ENCODE measurements around the gene C16orf96. TPM values are rescaled to one million over a fixed set of nuclear protein-coding genes. Genes with fewer than 3 reads are reported as not detected.

Gene C16orf96
- total RNA-seq, 1 donor from 2014 or later = 0.06 TPM

- DNase-seq (ENCODE audit: low spot score) = no peak
These were observed 30.4 kb upstream of the C16orf96 start for GRCh38 chr16:4525634-4526277.

GRCh38 chr16:4529085-4530060 is 26.8 kb upstream of the C16orf96 start:
- no peak for DNase-seq (ENCODE audit: low spot score)

DNA sequence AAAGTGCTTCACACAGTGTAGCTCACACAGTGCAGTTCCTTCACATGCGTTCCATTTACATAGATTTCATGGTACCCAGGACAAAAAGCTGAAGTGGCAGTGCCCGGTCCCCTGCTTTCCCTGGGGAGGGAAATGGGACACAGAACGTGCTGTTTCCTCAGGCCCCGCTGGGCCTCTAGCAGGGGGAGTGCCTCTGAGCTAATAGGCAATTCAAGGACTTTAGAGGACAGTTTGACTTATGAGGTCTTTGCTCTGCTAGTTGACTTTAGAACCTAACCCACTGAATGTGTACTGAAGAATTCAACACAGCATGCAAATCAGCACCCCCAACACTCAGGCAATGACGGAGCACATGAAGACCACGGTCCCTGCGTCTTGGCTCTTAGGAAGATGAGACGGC is 24.3 kb upstream of the C16orf96 start:
- DNase-seq (ENCODE audit: low spot score) = no peak

GRCh38 chr16:4532238-4532637 is 23.9 kb upstream of the C16orf96 start:
- no peak for DNase-seq (ENCODE audit: low spot score)

DNA sequence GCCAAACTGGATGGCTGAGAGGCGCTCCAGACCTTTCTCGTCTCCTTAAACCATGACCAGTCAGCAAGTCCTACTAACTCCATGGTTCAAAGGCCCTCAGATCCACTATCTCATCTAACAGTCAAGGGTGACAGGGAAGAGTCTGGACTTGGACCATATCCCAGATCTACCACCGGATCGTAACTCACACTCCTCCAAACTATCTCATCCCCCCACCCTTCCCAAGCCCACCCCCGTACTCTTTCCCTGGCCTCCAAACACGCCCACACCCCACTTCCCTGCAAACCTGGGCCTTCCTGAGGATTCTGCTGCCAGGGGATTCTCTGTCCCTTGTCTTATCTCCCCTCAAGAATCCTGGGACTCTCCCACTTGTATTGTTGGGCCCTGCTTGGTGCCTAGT is 22.6 kb upstream of the C16orf96 start:
- no peak for DNase-seq (ENCODE audit: low spot score)

- DNase-seq (ENCODE audit: low spot score) = no peak
These were observed 21.9 kb upstream of the C16orf96 start for GRCh38 chr16:4534151-4534790.

GRCh38 chr16:4535627-4536108 is 20.5 kb upstream of the C16orf96 start:
- no peak for DNase-seq (ENCODE audit: low spot score)

- no peak for DNase-seq (ENCODE audit: low spot score)
These were observed 19.6 kb upstream of the C16orf96 start for GRCh38 chr16:4536391-4537106.

DNA sequence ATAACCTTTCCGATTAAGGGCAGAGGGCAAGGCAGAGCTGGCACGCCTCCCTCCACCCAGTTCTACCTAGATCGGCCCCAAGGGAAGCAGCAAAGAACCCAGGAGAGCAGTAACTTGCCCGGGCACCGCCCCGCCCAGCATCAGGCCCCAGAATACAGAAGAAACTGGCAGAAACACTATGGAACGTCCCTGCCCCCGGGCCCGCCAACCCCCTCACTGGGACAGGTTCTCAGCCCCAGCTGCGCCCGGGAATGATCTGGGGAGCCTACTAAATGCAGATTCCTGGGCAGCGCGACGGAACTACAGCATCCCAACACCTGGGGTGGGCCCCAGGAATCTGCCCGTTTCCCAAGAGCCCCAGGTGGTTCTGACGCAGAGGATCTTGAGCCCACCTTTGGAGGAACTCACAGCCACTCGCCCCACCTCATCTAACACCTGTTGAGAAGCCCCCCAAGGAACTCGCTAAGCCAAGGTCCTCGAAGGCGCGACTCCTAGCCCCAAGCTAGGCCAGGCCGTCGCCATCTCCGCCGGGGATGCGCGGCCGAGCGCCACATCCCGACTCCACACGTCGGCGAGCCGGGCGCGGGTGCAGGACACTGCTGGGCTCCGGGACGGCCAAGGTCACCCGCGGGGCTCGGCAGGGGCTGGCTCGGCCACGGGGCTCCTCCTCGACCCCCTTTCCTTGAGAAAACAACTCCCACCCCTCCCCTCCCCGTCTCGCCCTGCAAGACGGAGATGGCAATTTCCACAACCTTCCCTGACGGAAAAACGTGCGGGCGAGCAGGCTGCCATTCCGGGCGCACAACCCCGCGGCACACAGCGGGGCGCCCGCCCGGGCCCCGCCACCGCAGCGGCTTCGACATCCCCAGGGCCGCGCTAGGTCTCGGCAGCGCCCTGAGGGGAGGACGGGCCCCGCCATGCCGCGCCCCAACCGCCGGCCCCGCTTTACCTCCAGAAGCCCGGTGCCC is 18.5 kb upstream of the C16orf96 start:
- no peak for DNase-seq (ENCODE audit: low spot score)

- DNase-seq (ENCODE audit: low spot score) = peak; percentile 97
These were observed 17.5 kb upstream of the C16orf96 start, which contains the start of gene CDIP1 for GRCh38 chr16:4538350-4539235. CDIP1 (minus strand) TSS chr16:4538773; CDS start chr16:4514130, 24,643 bp downstream.

DNA sequence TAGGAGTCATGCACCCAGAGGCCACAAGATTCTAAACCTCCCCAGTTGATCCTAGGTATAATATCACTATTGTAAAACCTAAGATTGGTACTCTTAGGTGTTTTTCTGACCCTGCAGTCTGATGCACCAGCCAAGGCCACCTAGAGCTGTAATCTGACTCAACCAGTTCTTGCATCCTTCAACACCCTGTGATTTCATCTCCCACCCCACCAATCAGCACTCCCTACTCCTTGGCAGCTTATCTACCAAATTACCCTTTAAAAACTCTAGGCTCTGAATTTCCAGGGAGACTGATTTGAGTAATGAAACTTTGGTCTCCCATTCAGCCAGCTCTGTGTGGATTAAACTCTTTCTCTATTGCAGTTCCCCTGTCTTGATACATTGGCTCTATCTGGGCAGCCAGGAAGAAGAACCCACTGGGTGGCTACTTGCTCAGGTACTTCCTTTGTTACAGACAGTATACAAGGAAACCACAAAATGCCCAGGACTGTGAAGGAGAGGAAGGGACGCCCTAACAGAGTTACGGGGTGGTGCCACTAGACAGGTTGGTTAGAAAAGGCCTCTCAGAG is 16.3 kb upstream of the C16orf96 start:
- no peak for DNase-seq (ENCODE audit: low spot score)

DNA sequence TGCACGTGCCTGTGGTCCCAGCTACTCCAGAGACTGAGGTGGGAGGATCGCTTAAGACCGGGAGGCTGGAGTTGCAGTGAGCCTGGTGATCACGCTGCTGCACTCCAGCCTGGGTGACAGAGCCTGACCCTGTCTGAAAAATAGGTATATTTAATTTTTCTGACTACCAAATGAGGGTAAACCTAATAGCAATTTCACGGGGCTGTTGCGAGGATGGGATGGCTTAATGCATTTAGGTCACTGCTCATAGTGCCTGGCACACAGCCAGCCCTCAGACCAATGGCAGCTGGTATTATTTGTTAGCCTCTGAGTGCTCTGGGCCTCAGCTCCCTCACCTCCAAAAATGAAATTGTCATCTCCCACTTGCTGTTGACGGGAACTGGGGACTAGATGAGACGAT is 11.7 kb upstream of the C16orf96 start:
- no peak for DNase-seq (ENCODE audit: low spot score)

GRCh38 chr16:4548124-4548523 is 8.0 kb upstream of the C16orf96 start:
- no peak for DNase-seq (ENCODE audit: low spot score)

GRCh38 chr16:4550591-4550990 is 5.5 kb upstream of the C16orf96 start:
- no peak for DNase-seq (ENCODE audit: low spot score)

DNA sequence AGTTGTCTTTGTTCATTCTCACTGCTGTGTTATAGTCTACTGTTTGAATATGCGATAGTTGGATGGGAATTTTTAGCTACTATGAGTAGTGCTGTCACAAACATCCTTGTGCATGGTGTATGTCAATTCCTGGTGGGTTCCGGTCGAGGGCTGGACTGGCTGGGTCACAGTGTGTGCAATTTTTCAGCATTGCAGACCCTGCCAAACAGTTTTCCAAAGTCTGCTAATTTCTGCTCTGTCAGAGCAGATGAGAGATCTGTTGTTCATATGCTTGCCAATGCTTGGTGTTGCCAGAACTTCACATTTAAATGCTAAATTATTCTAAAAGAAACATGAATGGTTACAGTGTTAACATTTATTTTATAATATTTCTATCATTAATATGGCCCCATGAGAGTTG is 3.6 kb upstream of the C16orf96 start:
- DNase-seq (ENCODE audit: low spot score) = peak; percentile 12

DNA sequence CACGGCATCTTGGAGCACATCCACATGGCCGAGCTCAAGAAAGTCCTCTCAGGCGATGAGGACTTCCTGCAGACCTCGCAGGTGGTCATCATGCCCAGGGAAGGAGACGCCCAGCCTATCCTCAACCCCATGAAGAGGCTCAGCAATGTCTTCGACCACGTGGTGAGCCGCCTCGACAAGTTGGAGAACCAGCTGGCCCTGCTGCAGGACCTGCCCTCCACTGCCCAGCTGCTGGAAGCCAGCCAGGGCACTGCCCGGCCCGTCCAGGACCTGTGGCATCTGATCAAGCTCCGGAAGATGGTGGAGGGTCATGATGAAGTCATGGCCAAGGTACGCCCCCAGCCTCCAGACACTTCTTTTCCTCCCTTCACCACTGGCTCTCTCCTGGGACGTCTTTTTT is 440 bp downstream of the C16orf96 start:
- no peak for DNase-seq (ENCODE audit: low spot score)

GRCh38 chr16:4557973-4558372 is 1.8 kb downstream of the C16orf96 start:
- DNase-seq (ENCODE audit: low spot score) = no peak

- DNase-seq (ENCODE audit: low spot score) = no peak
These were observed 5.5 kb downstream of the C16orf96 start for GRCh38 chr16:4561596-4561995.

DNA sequence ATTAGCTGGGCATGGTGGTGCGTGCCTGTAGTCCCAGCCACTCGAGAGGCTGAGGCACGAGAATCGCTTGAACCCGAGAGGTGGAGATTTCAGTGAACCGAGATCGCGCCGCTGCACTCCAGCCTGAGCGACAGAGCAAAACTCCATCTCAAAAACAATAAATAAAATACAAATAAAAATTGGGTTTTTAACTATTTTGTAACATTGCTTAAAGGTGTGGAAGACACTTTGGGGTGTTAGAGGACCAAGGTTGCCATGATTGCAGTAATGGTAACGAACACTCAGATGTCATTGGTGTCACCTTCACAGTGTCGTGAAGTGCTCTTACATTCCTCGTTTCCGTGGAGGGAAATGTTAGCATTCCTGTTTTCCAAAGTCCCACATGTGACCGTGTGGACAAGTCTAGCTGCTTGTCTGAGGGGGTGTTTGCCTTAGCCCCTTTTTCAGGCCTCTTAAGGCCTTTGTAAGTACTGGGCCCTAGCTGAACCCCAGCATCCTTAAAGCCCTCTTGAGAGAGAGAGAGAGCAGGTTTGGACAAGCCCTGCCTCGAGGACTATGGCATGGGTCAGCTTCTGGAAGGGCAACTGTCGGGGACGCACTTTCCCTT is 8.6 kb downstream of the C16orf96 start:
- no peak for DNase-seq (ENCODE audit: low spot score)

All from mucosa of gallbladder (tissue), 1 donor.